COLO668 (cell line): ENCODE results near the gene PHLPP2.
"Not testable (repeated sequence)": the region's sequence is repeated elsewhere in the genome, so short reads cannot be mapped to it uniquely, and the experiment has no call there.

ENCODE experiments used
- DNase-seq: peaks from one replicate; lab custom pipeline; 2025; ENCODE audit not compliant: unreplicated experiment; lab: John Stamatoyannopoulos, UW

Gene PHLPP2

GRCh38 chr16:71625113-71625850 lies 99.2 kb downstream of the PHLPP2 start:
- no peak for DNase-seq

GRCh38 chr16:71623597-71623996 lies 100.9 kb downstream of the PHLPP2 start:
- DNase-seq, result no peak

DNA sequence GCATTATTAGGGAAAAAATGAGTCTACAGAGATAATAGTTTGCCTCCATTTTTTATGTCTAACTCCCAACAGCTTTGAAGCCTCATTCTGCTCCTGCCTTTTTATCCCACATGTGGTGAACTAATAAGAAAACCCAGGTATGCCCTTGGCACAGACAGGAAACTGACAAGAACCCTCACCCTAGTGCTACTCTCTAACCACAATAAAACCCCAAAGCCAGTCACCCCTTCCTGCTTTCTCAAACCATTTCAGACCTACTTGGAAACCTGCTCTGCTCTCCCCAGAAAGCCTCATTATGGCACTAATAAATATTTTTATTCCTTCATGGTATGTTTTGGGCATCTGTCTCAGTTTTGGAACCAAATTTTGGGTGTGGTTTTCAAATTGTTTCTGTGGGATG lies 102.4 kb downstream of the PHLPP2 start:
- DNase-seq, result no peak

DNA sequence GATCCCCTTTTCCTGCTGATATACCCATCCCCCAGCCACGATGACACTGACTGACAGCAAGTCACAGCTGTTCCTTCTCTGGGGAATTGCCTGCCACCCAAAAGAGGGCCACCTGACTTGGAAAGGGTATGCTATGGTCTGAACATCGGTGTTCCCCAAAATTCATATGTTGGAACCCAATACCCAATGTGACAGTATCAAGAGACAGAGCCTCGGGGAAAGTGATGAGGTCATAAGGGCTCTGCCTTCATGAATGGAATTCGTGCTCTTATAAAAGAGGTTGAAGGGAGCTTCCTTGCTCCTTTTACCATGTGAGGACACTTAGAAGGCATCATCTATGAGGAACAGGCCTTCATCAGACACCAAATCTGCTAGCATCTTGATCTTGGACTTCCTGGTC lies 106.1 kb downstream of the PHLPP2 start:
- no peak for DNase-seq

DNA sequence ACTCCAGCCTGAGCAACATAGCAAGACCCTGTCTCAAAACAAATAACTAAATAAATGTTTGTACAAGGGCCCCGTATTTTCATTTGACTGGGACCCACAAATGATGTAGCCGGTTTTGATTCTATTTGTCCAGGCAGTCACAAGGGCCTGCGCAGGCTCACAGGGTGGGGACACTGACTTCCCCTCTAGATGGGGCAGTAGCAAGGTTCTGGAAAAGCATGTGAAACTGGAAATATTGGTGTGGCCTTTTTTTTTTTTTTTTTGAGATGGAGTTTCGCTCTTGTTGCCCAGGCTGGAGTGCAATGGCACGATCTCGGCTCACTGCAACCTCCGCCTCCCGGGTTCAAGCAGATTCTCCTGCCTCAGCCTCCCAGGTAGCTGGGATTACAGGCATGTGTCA lies 109.5 kb downstream of the PHLPP2 start:
- not testable (repeated sequence) for DNase-seq

DNA sequence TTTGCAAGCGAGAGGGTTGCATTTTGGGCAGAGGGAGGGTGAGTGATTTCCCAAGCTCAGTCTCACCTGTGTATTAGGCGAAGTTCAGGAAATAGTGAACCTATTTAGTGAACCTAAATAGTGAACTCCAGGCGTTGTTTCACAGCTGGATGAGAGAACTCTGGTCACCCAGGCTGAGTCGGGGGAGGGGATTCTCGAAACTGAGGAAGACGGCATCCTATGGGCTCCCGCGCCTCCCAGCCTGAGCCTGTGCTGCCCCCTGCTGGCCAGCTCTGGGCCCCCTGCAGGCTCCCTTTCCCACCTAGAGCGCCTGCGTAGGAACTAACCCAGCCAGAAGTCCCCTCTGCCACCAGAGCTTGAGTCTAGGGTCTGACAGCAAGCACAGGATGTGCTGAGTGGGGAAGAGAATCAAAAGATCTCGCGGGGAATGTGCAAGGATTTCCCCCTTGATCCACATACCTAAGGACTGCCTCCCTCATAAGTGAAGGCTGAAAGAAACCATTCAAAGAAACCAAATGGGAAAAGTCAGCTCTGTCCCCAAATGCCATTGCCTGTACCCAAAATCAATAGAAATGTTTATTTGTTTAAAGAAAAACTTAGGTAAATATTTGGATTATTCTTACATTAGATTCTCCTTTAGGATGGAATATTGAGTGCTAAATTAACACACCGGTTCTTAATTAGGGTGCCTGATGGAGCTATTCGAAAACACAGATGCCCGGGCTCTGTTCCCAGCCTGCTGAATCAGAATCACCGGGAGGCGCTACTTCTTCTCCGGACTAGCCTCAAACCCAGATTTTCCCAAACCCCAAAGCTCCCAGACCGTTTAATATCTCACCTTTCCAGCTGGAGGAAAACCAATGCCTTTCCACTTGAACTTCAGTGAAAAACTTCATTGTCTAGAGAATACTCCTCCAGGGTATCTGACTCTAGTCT lies 113.3 kb downstream of the PHLPP2 start:
- DNase-seq, result peak; percentile 84

GRCh38 chr16:71610447-71610846 lies 114.1 kb downstream of the PHLPP2 start:
- DNase-seq, result no peak

- DNase-seq, result no peak
These were observed 115.4 kb downstream of the PHLPP2 start for GRCh38 chr16:71609066-71609465.

DNA sequence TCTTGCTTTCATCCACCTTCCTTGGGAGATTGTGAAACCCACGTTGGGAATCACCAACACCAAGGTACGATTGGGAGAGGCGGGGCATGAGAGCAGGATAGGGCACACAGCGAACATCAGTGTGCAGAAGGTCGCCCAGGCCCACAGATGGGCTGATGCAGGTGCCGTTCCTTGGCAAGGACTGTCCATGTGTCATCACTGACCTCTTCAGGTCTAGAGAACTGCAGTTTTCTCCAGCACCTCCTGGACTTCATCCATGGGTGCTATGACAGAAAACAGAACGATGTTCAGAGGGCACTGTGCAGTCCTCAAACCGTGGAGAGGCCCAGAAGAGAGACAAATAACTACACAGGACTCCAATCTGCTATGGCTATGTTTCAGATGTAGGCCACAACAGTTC lies 123.7 kb downstream of the PHLPP2 start:
- no peak for DNase-seq

- not testable (repeated sequence) for DNase-seq
These were observed 126.1 kb downstream of the PHLPP2 start for GRCh38 chr16:71598426-71598825.

DNA sequence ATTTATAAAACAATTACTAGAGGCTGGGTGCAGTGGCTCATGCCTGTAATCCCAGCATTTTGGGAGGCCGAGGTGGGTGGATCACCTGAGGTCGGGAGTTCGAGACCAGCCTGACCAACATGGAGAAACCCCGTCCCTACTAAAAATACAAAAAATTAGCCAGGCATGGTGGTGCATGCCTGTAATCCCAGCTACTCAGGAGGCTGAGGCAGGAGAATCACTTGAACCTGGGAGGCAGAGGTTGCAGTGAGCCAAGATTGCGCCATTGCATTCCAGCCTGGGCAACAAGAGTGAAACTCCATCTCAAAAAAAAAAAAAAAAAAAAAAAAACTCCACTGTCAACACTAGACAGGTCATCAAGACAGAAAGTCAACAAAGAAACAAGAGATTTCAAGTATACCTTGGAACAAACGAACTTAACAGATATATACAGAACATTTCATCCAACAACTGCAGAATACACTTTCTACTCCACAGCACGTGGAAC lies 129.1 kb downstream of the PHLPP2 start:
- not testable (repeated sequence) for DNase-seq
